ENCODE data around the gene RAX2. TPM values are rescaled to one million over a fixed set of nuclear protein-coding genes. Genes with fewer than 3 reads are reported as not detected.

The RAX2 gene
- total and polyA plus RNA-seq, 2 of the 8 experiments (the other 6 are each of a cell fraction or from before 2014, with no cell fraction given), result 0.08 TPM; not detected in 1

GRCh38 chr19:3740431-3740830, 31.6 kb downstream of the RAX2 start (continued):
- TF ChIP-seq CBX8 (IDR thresholded peaks at IDR 0.05; ENCODE audit: borderline replicate concordance, low read depth, low read length), result no peak
- no peak for TF ChIP-seq POLR2A (IDR thresholded peaks at IDR 0.05; ENCODE audit: control extremely low read depth in 1 of 2, low read depth in 2 of 2, low read length in 2 of 2)
- TF ChIP-seq TBP (IDR thresholded peaks at IDR 0.05; ENCODE audit: low read depth, low read length), result no peak
- no peak for TF ChIP-seq FOSL1 (IDR thresholded peaks at IDR 0.05; ENCODE audit: insufficient read depth, low read depth, low read length)
- no peak for TF ChIP-seq SRF (IDR thresholded peaks at IDR 0.05; ENCODE audit: low read depth, low read length)
- TF ChIP-seq RNF2 (IDR thresholded peaks at IDR 0.05; ENCODE audit: borderline replicate concordance, low read depth, low read length, missing control alignments, poor library complexity, severe bottlenecking), result no peak
